ENCODE data around the gene CLPTM1L.
"Not testable (repeated sequence)": the region's sequence is repeated elsewhere in the genome, so short reads cannot be mapped to it uniquely, and the experiment has no call there.

- TF ChIP-seq SUZ12 (IDR thresholded peaks at IDR 0.05; ENCODE audit: extremely low read depth, insufficient read depth, insufficient read length); YY1 (IDR thresholded peaks at IDR 0.05; ENCODE audit: insufficient read depth, insufficient read length): not testable (repeated sequence)
Observed at GRCh38 chr5:1282993-1283728, 61.7 kb downstream of the CLPTM1L start.

All from NT2/D1 (cell line).